Measurements from ENCODE around the gene KHK.

The KHK gene

GRCh38 chr2:27149570-27150405 lies 63.2 kb downstream of the KHK start:
- Histone ChIP-seq H3K4me3 (replicated peaks; ENCODE audit: insufficient read depth, low read length) (no peak overlapping the region), H3K27ac (replicated peaks) (no peak overlapping the region), H3K27me3 (ENCODE audit: insufficient read depth, poor library complexity, severe bottlenecking) (no peaks in the 10 kb centered on the region)
- no peak for TF ChIP-seq GABPA (IDR thresholded peaks at IDR 0.05; ENCODE audit: low read depth)
- TF ChIP-seq CTCF (IDR thresholded peaks at IDR 0.05; ENCODE audit: insufficient read depth, low read length): no peak
- DNase-seq (ENCODE audit: low read depth in 1 of 2, low spot score in 1 of 2): no peak

Data from HL-60 (cell line).